LHCN-M2 (cell line): ENCODE measurements around the gene SLC22A5. TPM values are rescaled to one million over a fixed set of nuclear protein-coding genes. Genes with fewer than 3 reads are reported as not detected.
"Not testable (repeated sequence)": the region's sequence is repeated elsewhere in the genome, so short reads cannot be mapped to it uniquely, and the experiment has no call there.

Experiments
- DNase-seq: peaks from one replicate; pipeline ENCODE4 v3.0.0-alpha.2; 2012; ENCODE audit warnings: low read depth
- total RNA-seq: library from RNA; depleted of rRNA; stranded (reverse); fragments of >200 nt; gene quantifications from 2 replicates; pipeline ENCODE4 v1.2.3, GENCODE V29; 2014

SLC22A5 gene
- total RNA-seq, 1 experiment from 2014 or later = 5.6 TPM

- peak; percentile 100 for DNase-seq
Measured at GRCh38 chr5:132387640-132388117, 18.2 kb downstream of the SLC22A5 start.

DNA sequence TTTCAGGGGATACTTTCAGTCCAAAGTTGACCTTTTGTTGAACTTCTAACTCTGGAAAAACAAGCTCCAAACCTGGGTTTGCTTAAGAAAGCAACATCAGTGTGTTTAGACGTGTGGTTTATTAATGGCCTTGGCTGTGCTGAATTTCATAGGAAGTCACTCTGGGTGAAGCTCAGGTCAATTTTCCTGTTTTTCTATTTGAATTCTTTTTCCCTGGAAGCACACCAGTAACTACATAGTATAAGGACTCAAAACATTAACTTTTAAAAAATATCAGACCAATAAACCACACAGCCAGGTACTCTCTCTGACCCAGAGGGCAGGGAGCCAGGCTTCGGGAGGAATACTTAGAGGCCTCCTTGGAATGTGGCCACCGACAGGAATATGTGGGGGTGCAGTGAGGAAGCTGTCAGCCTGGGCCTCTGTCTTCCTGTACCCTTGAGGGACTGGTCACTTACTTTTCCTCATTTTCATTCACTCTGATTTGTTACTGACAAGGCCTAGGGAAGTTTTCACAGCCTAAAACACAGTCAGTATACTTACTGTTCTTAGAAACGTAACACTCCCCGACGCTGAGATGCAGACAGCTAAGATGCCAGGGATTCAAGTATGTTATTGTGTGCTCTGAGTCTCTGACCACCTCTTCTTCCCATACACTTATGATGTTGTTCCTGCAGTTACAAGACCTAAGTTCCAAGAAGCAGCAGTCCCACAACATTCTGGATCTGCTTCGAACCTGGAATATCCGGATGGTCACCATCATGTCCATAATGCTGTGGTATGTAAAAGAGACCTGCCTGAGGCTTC lies 18.9 kb downstream of the SLC22A5 start:
- DNase-seq = peak; percentile 67

GRCh38 chr5:132389051-132389331 lies 19.5 kb downstream of the SLC22A5 start:
- DNase-seq = peak; percentile 13

- DNase-seq = peak; percentile 100
Measured at GRCh38 chr5:132389585-132390286, 20.2 kb downstream of the SLC22A5 start.

- DNase-seq = no peak
Measured at GRCh38 chr5:132391247-132391646, 21.7 kb downstream of the SLC22A5 start.

DNA sequence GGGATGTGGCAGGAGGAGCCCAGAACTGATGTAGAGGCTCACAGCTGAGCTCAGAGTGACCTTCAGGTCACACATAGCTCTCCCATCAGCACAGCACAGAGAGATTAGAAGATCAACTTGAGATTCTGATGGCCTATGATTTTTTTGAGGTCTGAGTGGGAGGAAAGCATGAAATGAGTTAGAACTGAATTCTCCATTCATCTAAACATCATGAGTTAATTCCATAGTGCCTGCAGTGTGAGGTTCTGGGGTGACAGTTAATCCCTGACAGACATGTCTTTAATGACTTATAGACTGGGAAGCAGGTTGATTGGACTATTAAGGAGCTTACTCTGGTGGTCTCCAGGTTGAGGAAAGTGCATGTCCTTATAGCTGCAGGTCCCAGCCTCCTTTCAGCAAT lies 22.4 kb downstream of the SLC22A5 start:
- no peak for DNase-seq

- no peak for DNase-seq
Measured at GRCh38 chr5:132392411-132392810, 22.9 kb downstream of the SLC22A5 start.

GRCh38 chr5:132392978-132393825 lies 23.7 kb downstream of the SLC22A5 start:
- no peak for DNase-seq

GRCh38 chr5:132394667-132395259 lies 25.3 kb downstream of the SLC22A5 start:
- DNase-seq = no peak

DNA sequence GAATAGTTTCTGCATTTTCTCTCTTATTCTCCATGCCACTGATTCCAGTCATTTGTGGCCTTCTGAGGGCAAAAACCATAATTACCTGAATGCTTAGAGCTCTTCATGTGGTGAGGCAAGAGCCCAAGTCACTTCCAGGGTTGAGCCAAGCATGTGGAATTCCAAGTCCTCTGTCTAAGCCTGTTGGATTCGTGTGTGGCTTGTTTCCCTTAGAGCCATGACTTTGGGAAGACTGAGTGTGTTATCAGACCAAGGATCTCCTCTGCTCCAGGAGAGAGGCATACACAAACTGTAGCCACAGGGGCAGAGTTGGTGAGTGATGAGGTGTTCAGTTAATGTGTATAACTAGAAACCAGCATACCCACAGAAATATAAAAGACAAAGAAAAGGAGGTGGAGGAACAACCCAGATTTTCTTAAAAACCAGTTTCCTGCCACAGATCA lies 27.1 kb downstream of the SLC22A5 start:
- no peak for DNase-seq

DNA sequence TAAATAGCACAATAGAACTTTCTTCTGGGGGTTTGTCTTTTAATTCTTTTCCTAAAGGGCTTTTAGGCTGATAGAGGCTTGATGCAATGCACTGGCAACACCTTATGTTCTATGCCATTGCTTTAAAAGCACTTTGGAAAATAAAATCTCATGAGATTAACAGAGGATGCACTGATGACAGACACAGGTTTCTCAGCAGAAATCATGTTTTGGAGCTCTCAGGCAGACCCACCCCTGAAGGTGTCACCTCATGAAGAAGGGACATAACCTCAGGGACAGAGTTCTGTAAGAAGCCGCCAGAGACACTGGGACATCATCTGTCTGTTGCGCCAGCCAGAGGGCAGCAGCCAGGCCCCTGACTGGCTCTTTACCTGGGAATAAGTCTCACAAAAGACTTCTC lies 27.7 kb downstream of the SLC22A5 start:
- DNase-seq = no peak

DNA sequence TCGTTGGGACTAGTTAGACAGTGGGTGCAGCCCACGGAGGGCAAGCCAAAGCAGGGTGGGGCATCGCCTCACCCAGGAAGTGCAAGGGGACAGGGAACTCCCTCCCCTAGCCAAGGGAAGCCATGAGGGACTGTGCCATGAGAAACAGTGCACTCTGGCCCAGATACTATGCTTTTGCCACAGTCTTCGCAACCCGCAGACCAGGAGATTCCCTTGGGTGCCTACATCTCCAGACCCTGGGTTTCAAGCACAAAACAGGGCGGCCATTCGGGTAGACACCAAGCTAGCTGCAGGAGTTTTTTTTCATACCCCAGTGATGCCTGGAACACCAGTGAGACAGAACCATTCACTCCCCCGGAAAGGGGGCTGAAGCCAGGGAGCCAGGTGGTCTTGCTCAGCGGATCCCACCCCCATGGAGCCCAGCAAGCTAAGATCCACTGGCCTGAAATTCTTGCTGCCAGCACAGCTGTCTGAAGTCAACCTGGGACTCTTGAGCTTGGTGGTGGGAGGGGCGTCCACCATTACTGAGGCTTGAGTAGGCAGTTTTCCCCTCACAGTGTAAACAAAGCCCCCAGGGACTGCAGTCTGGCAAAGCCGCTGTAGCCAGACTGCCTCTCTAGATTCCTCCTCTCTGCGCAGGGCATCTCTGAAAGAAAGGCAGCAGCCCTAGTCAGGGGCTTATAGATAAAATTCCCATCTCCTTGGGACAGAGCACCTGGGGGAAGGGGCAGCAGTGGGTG lies 28.6 kb downstream of the SLC22A5 start:
- not testable (repeated sequence) for DNase-seq

DNA sequence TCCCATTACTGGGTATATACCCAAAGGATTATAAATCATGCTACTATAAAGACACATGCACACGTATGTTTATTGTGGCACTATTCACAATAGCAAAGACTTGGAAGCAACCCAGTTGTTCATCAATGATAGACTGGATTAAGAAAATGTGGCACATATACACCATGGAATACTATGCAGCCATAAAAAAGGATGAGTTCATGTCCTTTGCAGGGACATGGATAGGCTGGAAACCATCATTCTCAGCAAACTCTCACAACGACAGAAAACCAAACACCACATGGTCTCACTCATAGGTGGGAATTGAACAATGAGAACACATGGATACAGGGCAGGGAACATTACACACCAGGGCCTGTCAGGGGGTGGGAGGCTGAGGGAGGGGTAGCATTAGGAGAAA lies 34.5 kb downstream of the SLC22A5 start:
- DNase-seq = not testable (repeated sequence)

DNA sequence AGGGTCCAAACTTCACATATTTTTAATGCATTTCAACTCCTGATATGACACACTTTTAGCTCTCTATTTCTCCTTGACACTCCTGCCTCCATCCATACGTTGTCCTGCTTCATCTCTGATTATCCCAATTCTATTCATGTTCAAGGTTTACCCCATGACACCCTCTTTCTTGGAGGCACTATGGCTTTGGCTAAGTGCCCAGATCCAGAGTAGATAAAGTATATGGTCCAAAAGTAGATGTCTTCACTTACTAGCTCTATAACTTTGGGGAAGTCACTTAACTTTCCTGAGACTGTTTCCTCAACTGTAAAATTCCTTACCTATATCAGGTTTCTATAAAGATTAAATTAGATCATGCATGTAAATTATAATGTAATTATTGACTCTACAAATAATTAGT lies 36.1 kb downstream of the SLC22A5 start:
- no peak for DNase-seq

DNA sequence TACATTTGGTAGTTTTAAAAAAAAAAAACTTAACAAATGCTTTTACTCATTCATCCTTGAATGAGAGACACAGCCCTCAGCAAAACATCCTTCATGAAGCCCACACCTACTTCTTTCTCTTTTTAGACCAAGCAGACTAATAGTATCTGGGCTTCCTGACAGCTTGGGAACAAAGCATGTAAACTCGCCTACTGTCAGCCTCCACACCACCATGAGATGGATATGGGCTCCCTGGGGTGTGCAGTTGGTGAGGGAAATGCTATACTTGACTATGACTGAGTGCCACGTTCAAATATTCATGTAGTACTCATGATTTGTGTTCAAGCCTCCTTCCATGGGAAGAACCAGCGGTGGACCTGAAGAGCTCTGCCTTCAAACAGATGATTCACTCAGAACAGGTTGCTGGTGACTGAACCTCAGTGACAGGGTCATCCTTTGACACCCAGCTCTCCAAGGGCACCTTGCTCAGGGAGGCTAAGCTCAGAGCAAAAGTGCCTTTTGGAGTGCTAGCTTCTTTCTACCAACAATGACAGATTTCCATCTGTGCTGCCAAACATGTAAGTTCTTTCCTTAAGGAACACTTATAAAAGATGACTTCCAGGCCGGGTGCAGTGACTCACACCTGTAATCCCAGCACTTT lies 36.8 kb downstream of the SLC22A5 start:
- no peak for DNase-seq

- no peak for DNase-seq
Measured at GRCh38 chr5:132407970-132408369, 38.5 kb downstream of the SLC22A5 start.

- no peak for DNase-seq
Measured at GRCh38 chr5:132408456-132408855, 38.9 kb downstream of the SLC22A5 start.

DNA sequence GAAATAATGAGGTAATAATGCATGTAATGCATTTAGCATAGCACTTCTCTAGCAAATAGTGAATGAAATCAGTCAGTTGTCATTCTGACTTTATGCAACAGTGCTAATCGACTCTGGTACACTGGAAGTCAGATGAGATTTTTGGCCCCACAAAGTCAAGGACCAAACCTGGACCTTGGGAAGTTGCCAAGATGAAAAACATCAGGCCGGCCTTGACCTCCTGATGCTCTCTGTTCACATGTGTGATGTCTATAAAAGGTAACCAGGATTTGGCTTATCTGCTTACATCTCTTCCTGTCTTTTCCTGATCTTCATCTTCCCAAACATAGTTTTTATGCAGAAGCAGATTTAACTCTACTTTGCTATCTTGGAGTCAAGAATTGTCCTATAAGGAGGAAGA lies 39.5 kb downstream of the SLC22A5 start:
- DNase-seq = no peak

- DNase-seq = peak; percentile 75
Measured at GRCh38 chr5:132410451-132411303, 41.2 kb downstream of the SLC22A5 start.
